H1 (cell line): ENCODE results near the gene CPD. TPM values are rescaled to one million over a fixed set of nuclear protein-coding genes. Genes with fewer than 3 reads are reported as not detected.

Source experiments
- CBX5 ChIP-seq: fragments of 300-800, 300-1000 bp; sonication (generic); IDR thresholded peaks from 2 replicates; pipeline ENCODE4 v1.7.1; 2016; ENCODE audit warnings: antibody characterized with exemption, low read length, low read depth
- CHD1 ChIP-seq: IDR thresholded peaks from 2 replicates; pipeline ENCODE4 v1.6.1; 2012; ENCODE audit warnings: low read depth, low read length, improper control_type of control experiment
- CHD7 ChIP-seq: fragments of 300-600 bp; sonication (generic); IDR thresholded peaks from 2 replicates; pipeline ENCODE4 v1.7.1; 2012; ENCODE audit warnings: low read length, moderate library complexity, mild to moderate bottlenecking, inconsistent platforms; ENCODE audit not compliant: insufficient replicate concordance
- EP300 ChIP-seq, 2 experiments: IDR thresholded peaks; 1 replicate in 1 of 2; 2 replicates in 1 of 2; pipeline ENCODE4 v1.6.1; 2011 to 2012; ENCODE audit warnings: low read depth in 2 of 2, low read length in 2 of 2, mild to moderate bottlenecking in 2 of 2, borderline replicate concordance in 1 of 2, inconsistent platforms in 1 of 2, moderate library complexity in 1 of 2
- JUND ChIP-seq: IDR thresholded peaks from 2 replicates; pipeline ENCODE4 v1.6.1; 2011; ENCODE audit warnings: mild to moderate bottlenecking, improper control_type of control experiment, low read length
- POLR2A ChIP-seq, 2 experiments: IDR thresholded peaks; 1 replicate in 1 of 2; 2 replicates in 1 of 2; pipeline ENCODE4 v1.6.1; 2011; ENCODE audit warnings: low read depth in 2 of 2, low read length in 2 of 2, mild to moderate bottlenecking in 2 of 2; ENCODE audit errors: control extremely low read depth in 1 of 2
- POLR2AphosphoS5 ChIP-seq: IDR thresholded peaks from 2 replicates; pipeline ENCODE4 v1.6.1; 2011; ENCODE audit warnings: low read depth, low read length
- RAD21 ChIP-seq, 2 experiments: IDR thresholded peaks in 1 of 2; conservative IDR thresholded peaks in 1 of 2; 2 replicates each; pipeline ENCODE4 v1.6.1; 2011; ENCODE audit warnings: low read depth in 2 of 2, low read length in 2 of 2, improper control_type of control experiment in 1 of 2, inconsistent platforms in 1 of 2, mild to moderate bottlenecking in 1 of 2, moderate library complexity in 1 of 2
- SP2 ChIP-seq: IDR thresholded peaks from 2 replicates; pipeline ENCODE4 v1.6.1; 2012; ENCODE audit warnings: mild to moderate bottlenecking, low read length, inconsistent platforms
- SUZ12 ChIP-seq: fragments of 200-600 bp; sonication (generic); IDR thresholded peaks from 2 replicates; pipeline ENCODE4 v1.6.1; 2012; ENCODE audit warnings: mild to moderate bottlenecking, inconsistent platforms, low read length, moderate library complexity, mixed read lengths
- polyA plus RNA-seq, 7 experiments: library from polyadenylated mRNA; depleted of rRNA in 3 of 7; stranded (reverse) in 5 of 7; unstranded in 2 of 7; fragments of >200 nt in 5 of 7; fragments of 200-250 nt in 2 of 7; gene quantifications; 1 replicate in 5 of 7; 2 replicates in 1 of 7; 4 replicates in 1 of 7; pipeline versions ENCODE4 v1.2.1 to v1.2.3, GENCODE V29; 2011 to 2013; ENCODE audit warnings: missing spikeins in 2 of 7, mixed read lengths in 2 of 7
- total RNA-seq: library from RNA; stranded (reverse); fragmentation: NEBNext Ultra II Directional; extraction: Animal tissue kit (Norgen Biotek cat#: 25700); gene quantifications from 2 replicates; pipeline ENCODE4 v1.2.1, GENCODE V29; 2021

The CPD gene
- total and polyA plus RNA-seq, 2 of the 8 experiments (the other 6 are each of a cell fraction or from before 2014, with no cell fraction given): 8.6 to 46.2 TPM

DNA sequence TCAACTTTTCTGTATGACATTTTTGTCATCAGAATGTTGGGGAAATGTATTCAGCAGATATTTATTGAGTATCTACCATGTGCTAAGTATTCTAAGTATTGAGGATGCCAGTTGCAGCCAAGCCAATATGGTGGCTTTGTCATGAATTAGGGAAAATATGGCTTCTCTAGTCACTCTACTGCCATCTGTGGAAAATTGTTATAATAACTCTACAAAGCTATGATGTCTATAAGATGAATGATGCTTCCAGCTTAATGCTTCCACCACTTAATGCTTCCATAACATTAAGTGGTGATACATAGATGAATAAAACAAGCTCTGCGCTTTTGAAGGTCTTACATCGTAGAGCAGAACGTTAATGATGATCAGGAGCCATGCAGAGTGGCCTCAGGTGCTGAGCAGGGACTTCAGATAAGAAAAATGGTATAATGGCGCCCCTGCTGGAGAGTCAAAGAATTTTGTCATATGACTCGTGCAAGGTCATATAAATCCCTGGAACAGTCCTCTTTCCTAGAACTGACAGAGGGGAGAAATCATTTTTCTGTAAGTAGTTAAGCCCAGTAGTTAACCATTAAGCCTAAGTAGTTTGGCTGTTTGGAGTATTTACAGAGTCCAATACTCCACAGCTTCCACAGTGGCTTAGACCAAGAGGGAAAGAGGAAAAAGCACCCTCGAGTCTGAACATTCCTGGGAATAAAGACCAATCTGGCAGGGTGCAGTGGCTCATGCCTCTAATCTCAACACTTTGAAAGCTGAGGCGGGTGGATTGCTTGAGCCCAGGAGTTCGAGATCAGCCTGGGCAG lies 42.2 kb upstream of the CPD start (continued):
- TF ChIP-seq CHD7 (no peak), SUZ12 (no peak), JUND (no peak), RAD21 (IDR thresholded peaks at IDR 0.05 in 1 of 2, conservative IDR thresholded peaks at IDR 0.05 in 1 of 2; ENCODE audit: low read depth in 2 of 2, low read length in 2 of 2) (peak; percentile 76), SP2 (no peak), CHD1 (no peak), POLR2A (IDR thresholded peaks at IDR 0.05; ENCODE audit: control extremely low read depth in 1 of 2, low read depth in 2 of 2, low read length in 2 of 2) (no peak), CBX5 (no peak), EP300 (IDR thresholded peaks at IDR 0.05; ENCODE audit: borderline replicate concordance in 1 of 2, low read depth in 2 of 2, low read length in 2 of 2) (no peak), POLR2AphosphoS5 (no peak)
